ENCODE data around the gene NPC1L1.

DNA sequence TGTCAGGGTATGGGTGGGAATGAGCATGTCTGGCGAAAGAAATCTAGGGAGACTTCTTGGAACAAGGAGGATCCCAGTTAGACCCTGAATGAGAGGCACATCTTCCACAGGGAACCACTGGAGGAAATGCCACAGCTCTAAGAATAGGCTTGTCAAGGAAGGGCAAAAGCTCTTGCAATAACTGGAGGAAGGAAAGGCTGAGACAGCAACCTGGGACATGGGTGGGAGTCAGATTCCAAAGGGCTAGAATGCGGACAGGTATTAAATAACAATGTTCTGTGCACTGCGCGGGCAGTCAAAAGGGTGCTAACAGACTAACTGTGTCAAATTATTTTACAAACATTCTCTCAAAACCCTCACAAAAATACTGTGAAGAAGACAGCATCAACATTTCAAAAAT, 55.1 kb downstream of the NPC1L1 start:
- TF ChIP-seq, protein P1, sequence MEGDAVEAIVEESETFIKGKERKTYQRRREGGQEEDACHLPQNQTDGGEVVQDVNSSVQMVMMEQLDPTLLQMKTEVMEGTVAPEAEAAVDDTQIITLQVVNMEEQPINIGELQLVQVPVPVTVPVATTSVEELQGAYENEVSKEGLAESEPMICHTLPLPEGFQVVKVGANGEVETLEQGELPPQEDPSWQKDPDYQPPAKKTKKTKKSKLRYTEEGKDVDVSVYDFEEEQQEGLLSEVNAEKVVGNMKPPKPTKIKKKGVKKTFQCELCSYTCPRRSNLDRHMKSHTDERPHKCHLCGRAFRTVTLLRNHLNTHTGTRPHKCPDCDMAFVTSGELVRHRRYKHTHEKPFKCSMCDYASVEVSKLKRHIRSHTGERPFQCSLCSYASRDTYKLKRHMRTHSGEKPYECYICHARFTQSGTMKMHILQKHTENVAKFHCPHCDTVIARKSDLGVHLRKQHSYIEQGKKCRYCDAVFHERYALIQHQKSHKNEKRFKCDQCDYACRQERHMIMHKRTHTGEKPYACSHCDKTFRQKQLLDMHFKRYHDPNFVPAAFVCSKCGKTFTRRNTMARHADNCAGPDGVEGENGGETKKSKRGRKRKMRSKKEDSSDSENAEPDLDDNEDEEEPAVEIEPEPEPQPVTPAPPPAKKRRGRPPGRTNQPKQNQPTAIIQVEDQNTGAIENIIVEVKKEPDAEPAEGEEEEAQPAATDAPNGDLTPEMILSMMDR (IDR thresholded peaks at IDR 0.05): no peak
- TF ChIP-seq POLR2A (IDR thresholded peaks at IDR 0.05): no peak

Measured in esophagus squamous epithelium (tissue), 4 donors.